Suppressor macrophage (primary cell): ENCODE data around the gene NT5C2.
"Not testable (repeated sequence)": the region's sequence is repeated elsewhere in the genome, so short reads cannot be mapped to it uniquely, and the experiment has no call there.

Experiments used
- DNase-seq, 4 experiments: peaks; one replicate each; pipeline ENCODE4 v3.0.0-alpha.2; 2020 to 2022

The NT5C2 gene

GRCh38 chr10:103083266-103083976 is 109.7 kb downstream of the NT5C2 start:
- no peak for DNase-seq

DNA sequence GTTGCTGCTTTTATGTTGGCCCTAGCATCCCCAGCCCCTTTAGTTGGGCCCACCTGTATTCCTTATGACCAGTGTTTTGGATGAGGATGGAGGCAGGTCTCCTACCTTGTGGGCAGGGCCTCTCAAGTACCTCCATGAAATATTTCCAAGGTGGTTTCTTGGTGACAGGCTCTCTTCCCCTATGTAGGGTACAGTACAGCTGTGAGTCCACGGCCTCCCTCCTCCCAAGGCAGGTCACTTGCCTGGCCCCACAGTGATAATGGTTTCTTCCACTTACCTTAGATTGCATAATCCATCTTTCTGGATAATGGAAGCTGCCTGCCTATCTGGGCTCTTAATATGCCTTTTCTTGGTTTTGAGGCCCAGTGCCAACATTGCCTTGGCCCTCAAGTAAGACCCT is 110.4 kb downstream of the NT5C2 start:
- no peak for DNase-seq

GRCh38 chr10:103080891-103081581 is 112.0 kb downstream of the NT5C2 start:
- no peak for DNase-seq

GRCh38 chr10:103079946-103080345 is 113.1 kb downstream of the NT5C2 start:
- DNase-seq, result no peak

DNA sequence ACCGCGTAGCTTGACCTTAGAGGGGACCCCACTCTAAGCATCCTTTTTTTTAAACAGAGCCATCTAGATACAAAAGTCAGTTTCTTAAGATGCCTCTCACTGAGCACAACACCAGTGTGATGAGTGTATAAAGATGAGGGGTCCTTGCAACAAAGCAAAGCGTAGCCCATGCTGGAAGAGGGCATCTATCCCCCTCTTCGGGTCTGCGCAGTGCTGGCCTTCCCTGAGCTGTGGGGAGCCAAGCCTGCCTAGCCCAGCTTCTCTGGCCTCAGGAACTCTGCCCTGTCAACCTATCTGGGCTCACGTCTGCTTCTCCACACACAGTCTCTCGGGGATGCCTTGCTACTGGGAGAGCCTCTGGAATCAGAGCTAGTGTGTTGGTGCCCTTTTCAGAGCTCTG is 114.0 kb downstream of the NT5C2 start:
- no peak for DNase-seq

DNA sequence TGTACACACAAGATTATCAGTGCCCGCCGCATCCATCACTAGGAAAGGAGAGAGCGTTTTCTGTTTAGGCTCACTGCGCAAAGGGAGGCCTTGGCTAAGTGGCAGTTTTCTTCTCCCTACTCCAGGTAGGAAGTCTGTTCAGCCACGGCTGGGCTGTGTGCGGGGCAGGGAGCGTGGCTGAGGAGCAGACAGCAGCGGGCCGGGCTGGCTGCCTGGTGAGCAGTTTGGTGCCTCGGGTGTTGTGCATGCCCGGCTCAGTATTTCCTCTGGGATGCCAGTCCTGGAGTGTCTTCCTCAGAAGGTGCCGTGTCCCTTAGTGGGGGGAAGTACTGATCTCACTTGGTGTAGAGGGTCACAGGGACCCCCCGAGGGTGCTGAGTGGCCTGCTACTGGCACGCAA is 114.4 kb downstream of the NT5C2 start:
- no peak for DNase-seq

- no peak for DNase-seq
Measured at GRCh38 chr10:103078309-103078615, 114.8 kb downstream of the NT5C2 start.

DNA sequence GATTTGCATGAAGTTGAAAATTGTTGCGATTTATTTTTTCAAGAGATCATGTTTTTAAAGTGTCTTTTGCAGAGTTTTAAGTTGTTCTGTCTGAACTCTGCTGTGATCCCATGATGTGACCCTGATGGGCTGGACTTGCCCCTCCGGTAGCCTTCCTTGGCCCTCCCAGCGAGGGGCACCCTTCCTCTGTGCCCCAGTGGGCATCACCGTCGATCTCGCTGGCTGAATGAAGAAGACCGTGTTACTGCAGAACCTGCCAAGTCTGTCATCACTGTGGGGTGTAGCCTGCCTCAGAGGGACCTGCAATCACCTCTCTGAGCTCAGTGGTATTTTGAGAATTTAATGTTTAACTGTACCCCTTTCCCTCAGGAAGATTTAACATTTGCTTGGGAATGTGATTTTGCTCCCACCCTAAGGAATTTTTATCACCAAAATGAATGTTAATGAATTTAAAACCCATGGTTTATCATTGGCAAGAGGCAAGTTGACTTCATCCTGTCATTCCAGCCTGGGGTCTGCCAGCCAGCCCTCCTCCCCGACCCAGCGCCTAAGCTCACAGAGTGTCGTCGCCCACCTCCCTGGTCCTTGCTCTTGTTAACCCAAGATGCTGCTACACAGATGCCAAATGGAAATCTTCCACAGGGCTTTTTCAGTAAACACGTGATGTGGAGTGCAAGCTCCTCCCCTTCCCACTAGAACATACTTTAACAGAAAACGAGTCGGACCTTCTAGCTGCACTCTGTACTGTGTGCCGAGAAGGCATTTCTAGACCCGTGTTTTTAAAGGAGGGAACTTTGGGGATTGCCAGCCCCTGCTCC is 115.4 kb downstream of the NT5C2 start:
- DNase-seq, result no peak

DNA sequence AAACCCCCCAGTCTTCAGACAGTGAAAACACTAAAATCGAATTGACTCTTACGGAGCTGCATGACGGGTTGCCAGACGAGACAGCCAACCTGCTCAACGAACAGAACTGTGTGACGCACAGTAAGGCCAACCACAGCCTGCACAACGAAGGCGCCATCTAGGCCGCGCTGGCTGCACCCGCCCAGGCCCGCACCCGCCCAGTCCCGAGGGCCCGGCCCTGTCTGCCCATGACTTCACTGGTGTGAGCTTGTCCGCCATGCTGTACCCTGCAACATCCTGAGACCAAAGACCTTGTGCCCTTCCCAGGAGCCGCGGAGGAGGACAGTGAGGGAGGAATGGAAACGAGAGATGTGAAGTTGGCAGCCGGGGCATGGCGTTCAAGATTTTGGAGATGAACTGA is 116.1 kb downstream of the NT5C2 start:
- DNase-seq, result no peak

DNA sequence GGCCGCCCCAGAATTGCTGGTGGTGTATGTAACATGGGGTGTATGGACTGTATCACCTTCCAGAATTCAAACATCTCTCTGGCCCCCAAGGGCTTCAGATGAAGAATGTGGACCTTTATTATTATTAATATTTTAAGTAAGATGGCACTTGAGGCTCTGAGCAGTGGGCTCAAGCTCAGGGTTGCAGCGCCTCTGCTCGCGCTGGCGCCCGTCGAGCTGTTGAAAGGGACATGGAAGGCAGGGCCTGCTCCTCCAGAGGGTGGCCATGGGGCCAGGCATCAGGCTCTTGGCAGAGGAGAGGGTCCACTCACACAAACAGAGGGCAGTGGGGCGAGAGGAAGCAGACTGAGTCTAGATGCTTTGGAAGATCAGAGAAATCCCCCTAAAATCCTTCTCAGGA is 120.2 kb downstream of the NT5C2 start:
- no peak for DNase-seq

- DNase-seq, result no peak
Measured at GRCh38 chr10:103072276-103072675, 120.8 kb downstream of the NT5C2 start.

DNA sequence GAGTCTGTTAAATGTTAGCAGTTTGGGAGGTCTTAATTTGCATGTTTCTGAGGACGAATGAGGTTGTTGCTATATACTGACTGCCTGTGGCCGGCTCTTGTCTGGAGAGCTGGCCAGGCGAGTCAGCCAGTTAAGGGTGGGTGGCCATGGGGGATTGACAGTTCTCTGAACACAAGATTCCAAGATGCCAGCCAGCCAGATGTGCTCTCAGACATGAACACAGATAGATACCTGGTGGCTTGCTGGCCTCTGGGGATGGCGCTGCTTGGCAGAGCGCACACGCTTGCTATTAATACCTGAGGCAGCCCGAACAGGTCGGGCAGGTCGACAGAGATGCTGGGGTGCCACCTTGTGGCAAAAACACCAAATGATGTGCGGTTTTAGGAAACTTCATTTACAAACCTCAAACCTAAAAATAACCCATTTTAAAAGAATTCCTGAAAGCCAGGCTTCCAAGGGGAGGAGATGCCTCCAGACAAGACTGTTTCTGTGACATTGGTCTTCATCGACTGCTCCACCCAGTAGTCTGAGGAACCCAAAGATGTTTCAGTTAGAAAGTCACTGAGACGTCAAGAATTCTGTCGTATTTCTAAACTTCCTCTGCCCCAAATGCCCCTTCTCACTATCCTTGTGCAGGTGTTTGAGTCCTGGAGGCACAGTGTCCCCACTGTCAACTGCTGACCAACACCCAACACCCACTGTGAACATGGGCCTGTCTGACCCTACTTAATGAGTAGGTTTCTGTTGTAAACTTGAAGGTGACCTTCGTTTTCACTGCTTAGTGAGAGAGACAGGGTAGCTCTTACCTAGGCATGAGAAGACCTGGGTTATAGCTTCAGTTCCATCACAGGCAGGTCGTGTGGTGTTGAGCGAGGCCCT is 123.4 kb downstream of the NT5C2 start:
- peak; percentile 47 to 66 (median 48) for DNase-seq

DNA sequence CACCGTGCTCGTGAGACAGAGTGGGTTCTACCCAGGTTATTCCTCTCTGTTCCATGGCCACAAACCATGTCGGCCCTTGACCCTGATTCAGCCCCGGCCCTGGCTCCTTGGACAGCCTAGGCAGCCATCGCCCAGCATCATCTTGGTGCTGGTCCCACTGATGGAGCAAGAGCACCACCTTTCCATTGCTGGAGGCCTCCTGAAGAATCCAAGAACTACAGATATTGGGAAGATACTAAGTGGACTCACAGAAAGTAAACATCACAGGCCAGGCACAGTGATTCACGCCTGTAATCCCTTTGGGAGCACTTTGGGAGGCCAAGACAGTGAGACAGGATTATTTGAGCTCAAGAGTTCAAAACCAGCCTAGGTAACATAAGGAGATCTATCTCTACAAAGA is 125.1 kb downstream of the NT5C2 start:
- DNase-seq, result no peak

DNA sequence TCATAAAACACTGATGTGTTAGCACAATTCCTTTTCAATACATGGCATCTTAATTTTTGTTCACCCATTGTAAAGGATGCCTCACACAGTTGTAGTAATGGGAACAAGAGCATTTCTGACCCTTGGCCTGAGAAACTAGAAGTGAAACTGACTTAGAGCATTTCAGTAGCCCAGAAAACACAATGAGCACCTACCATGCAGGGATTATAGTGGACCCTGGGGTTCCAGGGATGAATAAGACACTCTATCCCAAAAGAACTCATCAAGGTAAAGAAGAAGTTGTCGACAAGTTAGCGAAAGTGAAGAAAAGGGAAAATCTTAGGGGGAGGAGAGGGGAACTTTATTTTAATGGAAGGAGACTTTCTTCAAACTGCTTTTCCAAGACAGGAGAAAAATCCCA is 125.6 kb downstream of the NT5C2 start:
- DNase-seq, result no peak

DNA sequence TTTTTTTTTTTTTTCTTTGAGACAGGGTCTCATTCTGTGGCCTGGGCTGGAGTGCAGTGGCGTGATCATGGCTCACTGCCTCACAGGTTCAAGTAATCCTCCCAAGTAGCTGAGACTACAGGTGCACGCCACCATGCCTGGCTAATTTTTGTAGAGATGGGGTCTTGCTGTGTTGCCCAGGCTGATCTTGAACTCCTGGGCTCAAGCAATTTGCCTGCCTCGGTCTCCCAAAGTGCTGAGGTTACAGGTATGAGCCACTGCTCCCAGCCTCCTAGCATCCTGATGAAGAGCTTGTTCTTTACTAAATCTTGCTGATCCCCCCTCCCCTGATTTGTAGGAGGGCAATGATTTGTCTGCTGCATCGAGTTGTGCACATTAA is 126.0 kb downstream of the NT5C2 start:
- not testable (repeated sequence) for DNase-seq

- no peak for DNase-seq
Measured at GRCh38 chr10:103066141-103067098, 126.7 kb downstream of the NT5C2 start.

GRCh38 chr10:103064956-103065355 is 128.1 kb downstream of the NT5C2 start:
- no peak for DNase-seq

DNA sequence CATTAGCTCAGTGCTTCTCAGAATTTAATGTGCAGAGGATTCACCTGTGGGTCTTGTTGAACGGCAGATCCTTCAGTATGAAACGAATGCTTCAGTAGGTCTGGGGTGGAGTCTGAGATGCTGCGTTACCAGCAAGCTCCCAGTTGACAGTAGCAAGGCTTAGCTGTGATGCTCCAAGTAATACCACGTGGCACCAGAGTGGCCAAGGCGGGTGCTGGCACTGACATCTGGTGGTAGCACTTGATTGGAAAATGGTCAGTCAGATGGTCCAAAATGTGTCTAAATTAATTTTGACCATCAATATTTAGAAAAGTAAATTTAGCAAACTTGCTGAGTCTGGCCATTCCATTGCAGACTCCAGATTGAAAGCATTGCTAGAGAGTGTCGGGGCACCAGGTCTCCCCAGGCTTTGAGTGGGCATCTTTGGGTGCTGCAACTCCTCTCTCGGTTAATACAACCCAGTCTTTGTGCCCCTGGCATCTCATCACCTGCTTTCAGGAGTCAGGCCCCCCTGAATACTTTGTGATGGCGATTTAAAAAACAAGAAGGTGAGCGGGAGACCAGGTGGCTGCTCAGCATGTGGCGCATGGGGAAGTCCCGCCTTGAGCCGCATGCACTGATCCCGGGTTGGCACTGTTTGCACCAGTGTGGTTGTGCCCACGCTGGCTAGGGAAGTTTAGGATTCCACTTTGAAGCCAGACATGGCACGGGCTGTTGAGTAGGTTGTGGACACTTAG is 130.1 kb downstream of the NT5C2 start:
- DNase-seq, result no peak

DNA sequence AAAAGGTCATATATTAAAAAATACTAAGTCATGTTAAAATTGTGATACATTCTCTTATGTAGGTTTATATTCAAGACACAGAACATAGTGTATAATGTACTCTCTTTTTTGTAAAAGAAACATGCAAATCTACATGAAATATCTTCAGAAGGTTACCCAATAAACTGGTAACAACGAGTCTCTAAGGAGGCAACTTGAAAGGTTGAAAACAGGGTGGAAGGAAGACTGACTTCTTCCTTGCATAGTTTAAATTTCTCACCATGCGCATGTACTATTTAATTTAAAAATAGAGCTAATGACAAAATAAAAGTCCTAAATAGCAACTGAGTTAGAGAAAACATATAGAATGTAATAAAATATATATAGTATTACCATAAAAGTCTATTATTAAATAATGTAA is 132.5 kb downstream of the NT5C2 start:
- DNase-seq, result no peak

DNA sequence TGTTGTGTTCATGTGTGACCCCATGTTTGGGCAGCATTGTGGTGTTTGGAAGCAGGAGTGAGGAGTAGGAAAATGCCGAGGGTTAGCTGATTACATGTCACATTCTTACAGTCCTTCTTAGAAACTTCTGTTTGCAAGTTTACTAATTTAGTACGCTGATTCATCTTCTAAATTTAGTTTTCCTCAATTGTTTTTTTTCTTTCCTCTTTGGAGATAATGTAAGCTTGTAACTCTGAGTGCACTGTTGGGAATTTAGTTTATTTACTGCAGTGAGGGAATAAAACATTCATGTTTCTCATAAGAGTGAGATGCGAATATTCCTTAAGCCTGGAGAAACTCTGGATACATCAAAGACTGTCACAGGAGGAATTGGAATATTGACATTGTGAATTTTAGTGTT is 135.0 kb downstream of the NT5C2 start:
- no peak for DNase-seq

DNA sequence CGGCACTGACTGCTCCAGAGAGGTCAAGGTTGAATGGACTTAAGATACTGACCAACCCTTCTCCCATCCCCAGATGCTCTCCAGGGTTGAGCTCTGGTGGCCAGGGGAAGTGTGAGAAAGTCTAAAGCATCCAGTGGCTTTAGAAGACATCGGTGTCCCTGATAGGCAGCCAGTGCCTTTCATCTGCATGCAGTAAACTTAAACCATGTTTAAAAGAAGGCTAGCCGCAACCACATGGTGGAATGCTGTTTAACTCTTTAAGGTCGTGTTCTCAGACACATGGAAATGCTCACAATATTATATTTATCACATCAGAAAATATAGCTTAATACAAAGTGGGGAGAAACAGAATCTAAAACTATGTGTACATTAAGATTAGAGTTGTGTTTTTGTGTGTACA is 138.0 kb downstream of the NT5C2 start:
- no peak for DNase-seq
